Measurements from ENCODE around the gene RPTOR. TPM values are rescaled to one million over a fixed set of nuclear protein-coding genes. Genes with fewer than 3 reads are reported as not detected.

RPTOR gene, protein sequence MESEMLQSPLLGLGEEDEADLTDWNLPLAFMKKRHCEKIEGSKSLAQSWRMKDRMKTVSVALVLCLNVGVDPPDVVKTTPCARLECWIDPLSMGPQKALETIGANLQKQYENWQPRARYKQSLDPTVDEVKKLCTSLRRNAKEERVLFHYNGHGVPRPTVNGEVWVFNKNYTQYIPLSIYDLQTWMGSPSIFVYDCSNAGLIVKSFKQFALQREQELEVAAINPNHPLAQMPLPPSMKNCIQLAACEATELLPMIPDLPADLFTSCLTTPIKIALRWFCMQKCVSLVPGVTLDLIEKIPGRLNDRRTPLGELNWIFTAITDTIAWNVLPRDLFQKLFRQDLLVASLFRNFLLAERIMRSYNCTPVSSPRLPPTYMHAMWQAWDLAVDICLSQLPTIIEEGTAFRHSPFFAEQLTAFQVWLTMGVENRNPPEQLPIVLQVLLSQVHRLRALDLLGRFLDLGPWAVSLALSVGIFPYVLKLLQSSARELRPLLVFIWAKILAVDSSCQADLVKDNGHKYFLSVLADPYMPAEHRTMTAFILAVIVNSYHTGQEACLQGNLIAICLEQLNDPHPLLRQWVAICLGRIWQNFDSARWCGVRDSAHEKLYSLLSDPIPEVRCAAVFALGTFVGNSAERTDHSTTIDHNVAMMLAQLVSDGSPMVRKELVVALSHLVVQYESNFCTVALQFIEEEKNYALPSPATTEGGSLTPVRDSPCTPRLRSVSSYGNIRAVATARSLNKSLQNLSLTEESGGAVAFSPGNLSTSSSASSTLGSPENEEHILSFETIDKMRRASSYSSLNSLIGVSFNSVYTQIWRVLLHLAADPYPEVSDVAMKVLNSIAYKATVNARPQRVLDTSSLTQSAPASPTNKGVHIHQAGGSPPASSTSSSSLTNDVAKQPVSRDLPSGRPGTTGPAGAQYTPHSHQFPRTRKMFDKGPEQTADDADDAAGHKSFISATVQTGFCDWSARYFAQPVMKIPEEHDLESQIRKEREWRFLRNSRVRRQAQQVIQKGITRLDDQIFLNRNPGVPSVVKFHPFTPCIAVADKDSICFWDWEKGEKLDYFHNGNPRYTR (N-terminal part only)
- total RNA-seq (10 to 100 TPM; 21.6 to 30.3 (median 26.4) TPM), polyA plus RNA-seq (10 to 100 TPM in 1 of 2 donors, 1 to 10 TPM in 1; 7.9 to 13.5 TPM)
- long read RNA-seq, donor 1, partial matches to known transcripts = 11 of 14 reads
- long read RNA-seq, donor 1, other reads (novel, unspliced or antisense) = 3 of 14 reads
- long read RNA-seq, donor 2, partial matches to known transcripts = 24 of 31 reads
- long read RNA-seq, donor 2, other reads (novel, unspliced or antisense) = 7 of 31 reads
- long read RNA-seq, donor 3, partial matches to known transcripts = 11 of 20 reads
- long read RNA-seq, donor 3, other reads (novel, unspliced or antisense) = 8 of 20 reads

DNA sequence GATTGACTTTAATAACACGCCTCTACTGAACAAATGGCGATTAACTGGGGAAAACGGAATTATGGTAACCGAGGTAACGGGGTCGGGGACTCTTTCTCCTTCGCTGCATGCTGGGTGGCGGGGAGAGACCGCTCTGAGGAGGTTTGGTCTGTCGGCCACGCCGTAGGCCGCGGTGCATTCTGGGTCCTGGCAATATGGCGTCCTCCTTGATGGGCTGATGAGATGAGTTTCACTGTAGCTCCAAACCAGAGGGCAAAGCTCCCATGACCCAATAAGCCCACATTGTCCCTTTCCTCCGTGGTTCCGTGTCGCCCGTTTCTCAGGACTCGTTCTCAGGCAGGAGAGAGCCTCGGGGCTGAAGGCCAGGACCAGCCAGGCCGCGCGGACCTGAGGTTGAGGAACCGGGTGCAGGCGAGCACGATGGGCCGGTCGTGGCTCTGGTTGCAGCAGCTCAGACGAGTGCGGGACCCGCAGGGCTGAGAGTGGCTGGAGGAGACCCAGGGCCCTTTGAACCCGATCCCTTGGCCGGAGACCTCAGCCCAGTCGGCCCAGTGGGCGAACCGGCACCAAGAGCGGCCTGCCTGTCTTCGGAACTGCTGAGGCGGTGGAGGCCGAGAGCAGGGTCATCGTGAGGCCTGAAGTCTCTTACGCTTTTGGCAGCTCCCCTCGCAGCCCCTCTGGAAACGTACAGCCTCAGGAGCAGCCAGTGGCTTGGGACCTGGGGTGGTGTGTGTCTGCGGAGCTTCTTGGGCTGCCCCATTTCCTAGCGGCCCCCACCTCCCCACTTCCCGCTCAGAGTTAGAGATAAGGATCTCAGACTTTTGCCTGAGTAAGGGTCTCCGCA is at the start of gene RPTOR:
Gene RPTOR (plus strand): TSS at position 184 of the 844 bp plus-strand sequence. CDS start 792 bp downstream, outside the sequence.
- TF ChIP-seq, protein P1, sequence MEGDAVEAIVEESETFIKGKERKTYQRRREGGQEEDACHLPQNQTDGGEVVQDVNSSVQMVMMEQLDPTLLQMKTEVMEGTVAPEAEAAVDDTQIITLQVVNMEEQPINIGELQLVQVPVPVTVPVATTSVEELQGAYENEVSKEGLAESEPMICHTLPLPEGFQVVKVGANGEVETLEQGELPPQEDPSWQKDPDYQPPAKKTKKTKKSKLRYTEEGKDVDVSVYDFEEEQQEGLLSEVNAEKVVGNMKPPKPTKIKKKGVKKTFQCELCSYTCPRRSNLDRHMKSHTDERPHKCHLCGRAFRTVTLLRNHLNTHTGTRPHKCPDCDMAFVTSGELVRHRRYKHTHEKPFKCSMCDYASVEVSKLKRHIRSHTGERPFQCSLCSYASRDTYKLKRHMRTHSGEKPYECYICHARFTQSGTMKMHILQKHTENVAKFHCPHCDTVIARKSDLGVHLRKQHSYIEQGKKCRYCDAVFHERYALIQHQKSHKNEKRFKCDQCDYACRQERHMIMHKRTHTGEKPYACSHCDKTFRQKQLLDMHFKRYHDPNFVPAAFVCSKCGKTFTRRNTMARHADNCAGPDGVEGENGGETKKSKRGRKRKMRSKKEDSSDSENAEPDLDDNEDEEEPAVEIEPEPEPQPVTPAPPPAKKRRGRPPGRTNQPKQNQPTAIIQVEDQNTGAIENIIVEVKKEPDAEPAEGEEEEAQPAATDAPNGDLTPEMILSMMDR (IDR thresholded peaks at IDR 0.05) = no peak
- intact Hi-C loops (cut with DNase I) = loop anchor here in 3 of 10 donors (10.0 kb wide), 2 partner anchors 90 to 220 kb away; no protein-coding TSS in a partner anchor
- H3K4me3 ChIP-seq = peak within 1 kb of the TSS; percentile 83 to 99 (median 95)
- no peaks in the 10 kb centered on the region for H3K36me3 ChIP-seq
- ATAC-seq = peak; percentile 97 to 100 (median 99)
- H3K27ac ChIP-seq = peak within 1 kb of the TSS; percentile 12 to 90 (median 80)
- 0 to 1% methylated on average over 49 of the region's 49 CpGs for WGBS, 2 donors
- peaks cover 0 to 27% (median 7%) of the 10 kb centered on the region in 7 donors for H3K27me3 ChIP-seq
- H3K9me3 ChIP-seq = no peaks in the 10 kb centered on the region
- H3K4me1 ChIP-seq = peaks cover 3 to 34% (median 27%) of the 10 kb centered on the region in 9 donors
- peak; percentile 89 to 92 for DNase-seq

DNA sequence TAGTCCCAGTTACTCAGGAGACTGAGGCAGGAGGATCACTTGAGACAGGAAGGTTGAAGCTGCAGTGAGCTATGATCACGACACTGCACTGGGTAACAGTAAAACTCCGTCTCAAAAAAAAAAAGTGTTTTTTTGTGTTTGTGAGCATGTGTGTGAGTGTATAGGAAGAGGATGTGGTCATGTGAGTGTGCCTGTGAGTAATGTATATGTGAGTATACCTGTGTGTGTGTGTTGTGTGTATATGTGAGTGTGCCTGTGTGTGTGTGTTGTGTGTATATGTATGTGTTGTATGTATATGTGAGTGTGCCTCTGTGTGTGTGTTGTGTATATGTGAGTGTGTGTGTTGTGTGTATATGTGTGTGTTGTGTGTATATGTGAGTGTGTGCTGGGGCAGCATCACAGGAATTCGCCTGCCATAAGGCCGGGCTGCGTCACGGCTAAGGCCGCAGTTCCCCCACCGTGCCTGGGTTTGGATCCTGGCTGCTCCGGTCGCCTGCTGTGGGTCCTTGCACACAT is 46.9 kb upstream of the RPTOR start:
- WGBS, 2 donors = 55 to 62% methylated on average over 10 of the region's 10 CpGs
- Histone ChIP-seq H3K27me3 (peaks cover 0 to 64% (median 44%) of the 10 kb centered on the region in 7 donors), H3K4me3 (peak overlapping the region in 4 of 10 donors; percentile 6 to 15 (median 12)), H3K9me3 (no peaks in the 10 kb centered on the region), H3K4me1 (peaks cover 0 to 13% (median 0%) of the 10 kb centered on the region in 9 donors), H3K36me3 (no peaks in the 10 kb centered on the region), H3K27ac (no peak overlapping the region)
- no peak for DNase-seq
- ATAC-seq = peak in 1 of 8 donors; percentile 12
- TF ChIP-seq, protein P1 (IDR thresholded peaks at IDR 0.05) = no peak
- intact Hi-C loops (cut with DNase I) = no loop called here

DNA sequence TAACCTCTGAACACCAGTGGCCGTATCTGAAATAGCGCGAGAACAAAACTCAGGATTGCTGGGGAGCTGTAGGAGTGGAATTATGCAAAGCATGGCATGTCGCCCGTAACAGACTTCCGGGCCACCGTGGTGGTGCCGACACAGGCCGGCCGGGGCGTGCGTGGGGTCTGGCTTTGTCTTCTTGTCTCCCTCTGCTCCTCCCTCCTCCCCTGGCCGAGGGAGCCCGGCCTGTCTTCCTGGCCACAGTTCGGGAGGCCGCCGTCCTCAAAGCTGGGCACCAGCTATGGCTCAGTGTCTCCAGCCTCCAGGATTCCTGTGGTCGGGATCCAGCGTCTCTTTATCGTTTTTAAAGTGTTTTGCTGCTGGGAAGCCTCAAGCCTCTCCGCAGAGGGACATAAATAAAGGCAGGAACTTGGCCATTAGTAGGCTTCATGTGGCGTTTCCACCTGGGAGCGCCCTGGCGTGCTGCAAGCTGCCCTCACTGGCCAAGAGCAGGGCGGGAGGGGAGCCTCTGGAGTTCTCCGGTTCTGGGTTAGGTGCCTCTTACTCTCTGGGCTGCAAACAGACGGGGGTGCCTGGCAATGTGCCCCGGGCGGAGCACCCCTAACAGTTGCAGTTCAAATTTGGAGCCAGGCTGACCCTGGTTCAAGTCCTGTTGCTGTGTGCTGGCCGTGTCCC is 46.3 kb upstream of the RPTOR start:
- H3K4me1 ChIP-seq = peaks cover 0 to 13% (median 0%) of the 10 kb centered on the region in 9 donors
- no peaks in the 10 kb centered on the region for H3K9me3 ChIP-seq
- H3K36me3 ChIP-seq = no peaks in the 10 kb centered on the region
- peaks cover 0 to 59% (median 39%) of the 10 kb centered on the region in 7 donors for H3K27me3 ChIP-seq
- intact Hi-C loops (cut with DNase I) = no loop called here
- no peak overlapping the region for H3K27ac ChIP-seq
- ATAC-seq (peak in 5 of 8 donors; percentile 23 to 57 (median 52)), DNase-seq (no peak)
- 39 to 42% methylated on average over 30 of the region's 30 CpGs for WGBS, 2 donors
- H3K4me3 ChIP-seq = peak overlapping the region in 6 of 10 donors; percentile 3 to 15 (median 12)
- TF ChIP-seq, protein P1 (IDR thresholded peaks at IDR 0.05) = no peak
